Stimulated activated CD8-positive, alpha-beta memory T cell treated with anti-CD3 and anti-CD28 coated beads, Interleukin-2, amount 100 ng/mL, for 1 hour (primary cell): Measurements from ENCODE around the gene OR4X1.
"Not testable (repeated sequence)": the region's sequence is repeated elsewhere in the genome, so short reads cannot be mapped to it uniquely, and the experiment has no call there.

ENCODE experiments used
- DNase-seq, 2 donors: peaks; one replicate each; pipeline ENCODE4 v3.0.0-alpha.2; 2020; ENCODE audit warnings: low read depth in 2 of 2

Gene OR4X1, protein sequence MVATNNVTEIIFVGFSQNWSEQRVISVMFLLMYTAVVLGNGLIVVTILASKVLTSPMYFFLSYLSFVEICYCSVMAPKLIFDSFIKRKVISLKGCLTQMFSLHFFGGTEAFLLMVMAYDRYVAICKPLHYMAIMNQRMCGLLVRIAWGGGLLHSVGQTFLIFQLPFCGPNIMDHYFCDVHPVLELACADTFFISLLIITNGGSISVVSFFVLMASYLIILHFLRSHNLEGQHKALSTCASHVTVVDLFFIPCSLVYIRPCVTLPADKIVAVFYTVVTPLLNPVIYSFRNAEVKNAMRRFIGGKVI

DNA sequence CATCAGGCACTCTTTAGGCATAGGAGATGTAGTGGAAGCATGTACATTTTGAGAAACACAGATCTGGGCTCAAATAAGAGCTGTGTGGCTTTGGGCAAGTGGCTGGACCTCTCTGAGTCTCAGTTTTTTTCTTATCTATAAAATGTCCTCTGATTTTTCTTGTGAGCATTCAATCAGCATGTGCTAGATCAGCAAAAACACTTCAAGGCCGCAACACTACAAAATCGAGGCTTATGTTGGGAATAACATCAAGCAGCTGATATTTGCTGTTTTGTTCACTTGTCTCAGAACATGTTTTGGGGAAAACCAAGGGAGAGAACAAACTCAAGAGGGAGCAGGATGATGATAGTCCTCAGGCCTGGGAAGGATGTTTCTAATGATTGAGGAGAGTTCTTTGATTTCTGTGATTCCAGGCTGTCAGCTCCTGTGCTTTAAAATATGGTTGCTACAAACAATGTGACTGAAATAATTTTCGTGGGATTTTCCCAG lies at the start of gene OR4X1:
TSS of gene OR4X1 (plus strand) at position 439 of the 489 bp plus-strand sequence. CDS start at position 439, 0 bp downstream.
- DNase-seq: no peak

GRCh38 chr11:48216510-48216909 lies 47.2 kb upstream of the OR4X1 start, which contains the start of gene OR4B1:
Gene OR4B1 (plus strand): TSS chr11:48216810. CDS start chr11:48216810, 0 bp downstream.
- DNase-seq: no peak

- no peak for DNase-seq
Measured at GRCh38 chr11:48228761-48229160, 34.9 kb upstream of the OR4X1 start.

- not testable (repeated sequence) for DNase-seq
Measured at GRCh38 chr11:48230057-48230456, 33.6 kb upstream of the OR4X1 start.

- DNase-seq: no peak
Measured at GRCh38 chr11:48237727-48238126, 25.9 kb upstream of the OR4X1 start.

DNA sequence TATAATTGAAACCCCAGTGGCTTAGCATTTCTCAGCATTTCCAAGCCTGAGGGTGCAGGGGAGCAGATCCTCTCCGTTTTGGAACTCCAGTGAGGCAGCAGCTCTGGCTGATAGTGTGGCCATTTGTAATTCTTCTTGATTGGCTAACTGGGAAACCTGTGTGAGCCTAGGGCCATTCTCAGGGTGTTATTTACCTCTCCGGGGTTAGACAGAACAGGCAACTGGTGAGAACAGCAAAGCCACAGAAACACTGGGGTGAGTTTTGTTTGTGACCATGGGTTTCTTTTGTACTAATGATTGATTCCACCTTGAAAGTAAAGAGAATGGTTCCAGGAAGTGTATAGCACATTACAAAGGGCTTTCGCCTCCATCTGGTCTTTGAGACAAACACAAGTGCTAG lies 21.2 kb upstream of the OR4X1 start:
- no peak for DNase-seq

- DNase-seq: no peak
Measured at GRCh38 chr11:48244804-48245203, 18.9 kb upstream of the OR4X1 start, which contains the start of gene OR4X2. Gene OR4X2 (plus strand): TSS chr11:48245104. CDS start chr11:48245104, 0 bp downstream.

GRCh38 chr11:48248902-48249301 lies 14.8 kb upstream of the OR4X1 start:
- no peak for DNase-seq

GRCh38 chr11:48261600-48261999 lies 2.1 kb upstream of the OR4X1 start:
- DNase-seq: no peak

DNA sequence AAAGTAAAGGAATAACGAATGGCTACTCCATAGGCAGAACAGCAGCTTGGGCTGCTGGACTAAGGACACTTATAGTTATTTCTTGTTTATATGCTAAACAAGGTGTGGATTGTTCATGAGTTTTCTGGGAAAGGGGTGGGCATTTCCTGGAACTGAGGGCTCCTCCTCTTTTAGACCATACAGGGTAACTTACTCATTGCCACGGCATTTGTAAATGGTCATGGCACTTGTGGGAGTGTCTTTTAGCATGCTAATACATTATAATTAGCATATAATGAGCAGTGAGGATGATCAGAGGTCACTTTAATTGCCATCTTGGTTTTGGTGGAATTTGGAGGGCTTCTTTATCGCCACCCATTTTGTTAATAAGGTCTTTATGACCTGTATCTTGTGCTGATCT lies 7.0 kb downstream of the OR4X1 start:
- no peak for DNase-seq

- no peak for DNase-seq
Measured at GRCh38 chr11:48272606-48273005, 8.9 kb downstream of the OR4X1 start.

DNA sequence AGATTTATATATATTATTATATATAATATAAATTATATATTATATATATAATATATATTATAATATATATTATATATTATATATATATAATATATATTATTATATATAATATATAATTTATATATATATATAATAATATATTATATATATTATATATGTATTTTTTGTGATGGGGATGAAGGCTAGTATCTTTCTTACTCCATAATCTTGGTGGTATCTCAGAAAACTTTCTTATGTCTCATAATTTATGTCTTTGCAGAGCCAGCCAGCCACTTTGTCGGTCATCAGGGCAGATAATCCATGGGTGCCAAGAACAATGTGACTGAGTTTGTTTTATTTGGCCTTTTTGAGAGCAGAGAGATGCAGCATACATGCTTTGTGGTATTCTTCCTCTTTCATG lies 42.3 kb downstream of the OR4X1 start, which contains the start of gene OR4S1:
TSS of gene OR4S1 (plus strand) at position 301 of the 400 bp plus-strand sequence. CDS start at position 301, 0 bp downstream.
- no peak for DNase-seq

DNA sequence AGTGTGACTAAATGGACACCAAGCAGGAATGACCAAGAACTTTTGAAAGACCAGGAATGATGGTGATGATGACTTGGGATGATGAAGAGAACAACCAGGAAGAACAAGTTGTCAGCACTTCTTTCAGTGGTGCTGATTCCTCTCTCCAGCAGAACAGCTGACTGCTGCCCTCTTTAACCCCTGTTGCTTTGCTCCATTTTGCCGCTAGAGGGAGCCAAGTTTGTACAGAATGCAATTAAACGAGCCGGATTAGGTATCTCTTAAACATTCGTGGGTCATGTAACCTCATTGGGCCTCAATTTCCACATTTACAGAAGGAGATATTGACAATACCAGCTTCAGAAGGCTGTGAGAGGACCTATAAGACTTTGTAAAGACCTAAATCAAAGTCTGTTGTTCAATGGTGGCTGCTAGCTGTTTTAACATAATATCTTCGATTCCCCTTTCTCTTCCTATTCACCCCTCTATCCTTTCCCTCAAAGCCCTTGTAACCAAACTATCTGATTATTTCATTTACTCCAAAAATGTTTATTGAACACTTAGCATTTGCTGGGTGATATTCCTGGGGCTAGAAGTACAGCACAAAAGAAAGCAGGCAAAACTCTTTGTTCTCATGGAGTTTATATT lies 44.2 kb downstream of the OR4X1 start:
- peak; percentile 17 to 24 for DNase-seq

DNA sequence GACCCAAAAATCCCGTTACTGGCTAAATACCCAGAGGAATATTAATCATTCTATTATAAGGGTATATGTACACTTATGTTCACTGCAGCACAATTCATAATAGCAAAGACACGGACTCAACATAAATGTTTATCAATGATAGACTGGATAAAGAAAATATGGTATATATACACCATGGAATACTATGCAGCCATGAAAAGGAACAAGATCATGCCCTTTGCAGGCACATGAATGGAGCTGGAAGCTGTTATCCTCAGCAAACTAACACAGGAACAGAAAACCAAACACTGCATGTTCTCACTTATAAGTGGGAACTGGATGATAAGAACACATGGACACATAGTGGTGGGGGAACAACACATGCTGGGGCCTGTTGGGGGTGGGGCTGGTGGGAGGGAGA lies 49.9 kb downstream of the OR4X1 start:
- not testable (repeated sequence) for DNase-seq
